ENCODE measurements around the gene DNAJB8. TPM values are rescaled to one million over a fixed set of nuclear protein-coding genes. Genes with fewer than 3 reads are reported as not detected.

The DNAJB8 gene
- total RNA-seq, 1 donor from 2014 or later: not detected

GRCh38 chr3:128470134-128470899 is 3.6 kb upstream of the DNAJB8 start:
- intact Hi-C loops (cut with micrococcal nuclease): no loop called here

DNA sequence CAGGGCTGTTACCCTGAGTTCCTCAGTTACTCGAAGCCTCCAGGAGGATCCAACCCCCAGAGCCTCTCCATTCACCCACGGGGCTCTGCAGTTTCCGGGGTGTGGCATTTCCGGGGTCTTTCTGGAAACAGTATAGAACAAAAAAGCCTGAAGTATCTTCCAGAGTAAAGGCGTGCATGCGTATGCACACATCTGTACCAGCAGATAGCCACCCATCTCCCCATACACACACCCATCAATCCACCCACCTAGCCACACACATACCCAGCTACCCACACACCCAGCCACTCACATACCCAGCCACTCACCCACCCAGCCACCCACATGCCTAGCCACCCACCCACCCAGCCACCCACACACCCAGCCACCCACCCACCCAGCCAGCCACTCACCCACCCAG is 2.9 kb upstream of the DNAJB8 start:
- intact Hi-C loops (cut with micrococcal nuclease): no loop called here

GRCh38 chr3:128468791-128469527 is 2.3 kb upstream of the DNAJB8 start:
- intact Hi-C loops (cut with micrococcal nuclease): no loop called here

GRCh38 chr3:128468285-128468790 is 1.6 kb upstream of the DNAJB8 start:
- intact Hi-C loops (cut with micrococcal nuclease): no loop called here

DNA sequence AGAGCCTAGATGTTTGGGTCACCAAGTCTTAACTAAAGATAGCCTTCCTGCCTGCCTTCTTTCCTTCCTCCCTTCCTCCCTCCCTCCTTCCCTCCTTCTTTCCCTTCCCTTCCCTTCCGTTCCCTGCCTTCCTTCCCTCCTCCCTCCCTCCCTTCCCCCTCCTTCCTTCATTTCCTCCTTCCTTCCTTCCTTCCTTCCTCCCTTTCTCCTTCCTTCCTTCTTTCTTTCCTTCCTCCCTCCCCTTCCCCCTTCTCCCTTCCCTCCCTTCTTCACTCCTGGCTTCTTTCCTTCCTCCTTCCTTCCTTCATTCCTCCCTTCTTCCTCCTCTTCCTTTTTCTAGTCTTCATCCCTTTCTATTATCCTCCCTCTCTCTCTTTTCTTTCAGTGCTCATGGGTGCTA is 2.0 kb downstream of the DNAJB8 start:
- intact Hi-C loops (cut with micrococcal nuclease): no loop called here

GRCh38 chr3:128464188-128464587 is 2.5 kb downstream of the DNAJB8 start:
- intact Hi-C loops (cut with micrococcal nuclease): no loop called here

DNA sequence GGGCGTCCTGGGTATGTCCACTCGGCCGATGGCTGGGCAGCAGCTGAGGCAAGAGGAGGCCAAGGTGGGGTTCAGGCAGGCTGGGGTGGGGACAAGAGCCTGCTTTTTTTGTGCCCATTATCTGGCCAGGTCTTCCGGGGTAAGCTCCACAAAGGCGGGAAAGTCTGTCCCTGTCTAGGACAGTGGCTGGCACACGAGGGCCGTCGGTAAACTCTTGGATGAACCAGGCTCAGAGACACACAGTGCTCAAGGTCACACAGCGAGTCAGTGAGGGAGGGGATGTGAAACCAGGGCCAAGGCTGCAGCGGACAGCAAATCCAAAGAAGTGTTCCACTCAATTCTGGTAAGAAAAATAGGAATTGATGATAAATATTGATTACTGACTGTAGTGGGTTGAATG is 2.9 kb downstream of the DNAJB8 start:
- intact Hi-C loops (cut with micrococcal nuclease): no loop called here

GRCh38 chr3:128463354-128463753 is 3.3 kb downstream of the DNAJB8 start:
- intact Hi-C loops (cut with micrococcal nuclease): no loop called here

DNA sequence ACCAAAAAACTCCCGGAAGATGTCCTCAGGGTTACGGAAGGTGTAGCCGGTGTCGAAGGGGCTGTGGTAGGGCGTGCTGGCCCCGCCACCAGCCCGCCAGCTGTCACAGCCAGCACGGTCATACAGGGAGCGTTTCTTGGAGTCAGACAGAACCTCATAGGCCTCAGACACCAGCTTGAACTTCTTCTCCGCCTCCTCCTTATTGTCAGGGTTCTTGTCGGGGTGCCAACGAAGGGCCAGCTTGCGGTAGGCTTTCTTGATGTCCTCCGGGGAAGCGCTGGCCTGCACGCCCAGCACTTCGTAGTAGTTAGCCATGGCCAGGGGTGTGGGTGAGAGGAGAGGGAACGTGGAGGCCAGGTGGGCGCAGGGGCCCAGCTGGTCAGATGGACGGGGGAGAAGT is 3.8 kb downstream of the DNAJB8 start:
- intact Hi-C loops (cut with micrococcal nuclease): no loop called here

- intact Hi-C loops (cut with micrococcal nuclease): no loop called here
These were observed 4.3 kb downstream of the DNAJB8 start for GRCh38 chr3:128462341-128462910.

- intact Hi-C loops (cut with micrococcal nuclease): no loop called here
These were observed 5.0 kb downstream of the DNAJB8 start for GRCh38 chr3:128461731-128462130.

- intact Hi-C loops (cut with micrococcal nuclease): no loop called here
These were observed 7.2 kb downstream of the DNAJB8 start for GRCh38 chr3:128459461-128459820.

DNA sequence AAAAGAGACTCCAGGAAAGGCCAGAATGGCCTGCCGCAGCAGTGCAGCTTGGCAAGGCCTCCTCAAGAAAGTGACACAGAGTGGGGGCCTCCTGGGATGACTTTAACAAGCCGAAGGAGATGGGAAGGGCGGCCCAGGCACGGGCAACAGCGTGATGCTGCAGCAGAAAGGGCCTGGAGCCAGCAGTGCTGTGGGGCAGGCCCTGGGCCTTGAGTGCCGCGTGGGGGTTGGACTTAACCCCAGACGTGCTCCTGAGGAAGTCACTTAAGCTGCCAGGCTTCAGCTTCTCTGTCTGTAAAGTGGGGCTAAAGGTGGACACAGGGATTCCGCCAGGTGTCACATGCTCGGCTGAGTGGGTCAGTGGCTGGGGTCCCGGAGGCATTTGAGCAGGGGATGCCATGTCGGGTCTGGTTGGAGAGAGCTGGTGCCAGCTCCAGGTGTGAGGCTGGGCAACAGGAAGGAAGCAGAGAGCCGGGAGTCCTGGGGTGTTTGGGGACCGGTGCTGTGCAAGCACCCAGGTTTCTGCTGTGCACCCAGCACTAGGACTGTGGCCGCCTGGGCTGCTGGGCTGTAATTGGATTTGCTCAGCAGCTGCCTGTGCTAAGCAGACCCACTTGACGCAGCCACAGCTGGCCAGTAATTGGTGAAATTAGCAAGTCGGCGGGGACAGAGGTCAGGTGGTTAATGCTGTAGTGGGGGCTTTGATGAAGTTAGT is 7.8 kb downstream of the DNAJB8 start:
- intact Hi-C loops (cut with micrococcal nuclease): no loop called here

DNA sequence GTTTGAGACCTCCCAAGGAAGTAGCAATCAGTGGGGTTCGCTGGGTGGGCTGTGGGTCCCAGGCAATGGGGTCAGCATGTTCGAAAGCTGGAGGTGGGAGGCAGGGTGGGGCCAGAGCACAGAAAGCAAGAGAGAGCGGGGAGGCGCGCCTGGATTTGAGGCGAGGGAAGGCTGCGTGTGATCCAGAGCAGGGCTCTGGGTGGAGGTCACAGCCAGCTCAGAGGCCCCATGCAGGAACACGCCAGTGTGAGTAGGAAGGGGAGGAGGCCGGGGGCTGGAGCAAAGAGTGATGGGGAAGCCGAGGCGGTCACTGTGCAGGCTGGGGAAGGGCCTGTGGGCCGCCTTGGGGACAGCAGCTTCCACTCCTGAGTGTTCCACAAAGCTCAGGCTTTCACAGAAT is 8.8 kb downstream of the DNAJB8 start:
- intact Hi-C loops (cut with micrococcal nuclease): no loop called here

DNA sequence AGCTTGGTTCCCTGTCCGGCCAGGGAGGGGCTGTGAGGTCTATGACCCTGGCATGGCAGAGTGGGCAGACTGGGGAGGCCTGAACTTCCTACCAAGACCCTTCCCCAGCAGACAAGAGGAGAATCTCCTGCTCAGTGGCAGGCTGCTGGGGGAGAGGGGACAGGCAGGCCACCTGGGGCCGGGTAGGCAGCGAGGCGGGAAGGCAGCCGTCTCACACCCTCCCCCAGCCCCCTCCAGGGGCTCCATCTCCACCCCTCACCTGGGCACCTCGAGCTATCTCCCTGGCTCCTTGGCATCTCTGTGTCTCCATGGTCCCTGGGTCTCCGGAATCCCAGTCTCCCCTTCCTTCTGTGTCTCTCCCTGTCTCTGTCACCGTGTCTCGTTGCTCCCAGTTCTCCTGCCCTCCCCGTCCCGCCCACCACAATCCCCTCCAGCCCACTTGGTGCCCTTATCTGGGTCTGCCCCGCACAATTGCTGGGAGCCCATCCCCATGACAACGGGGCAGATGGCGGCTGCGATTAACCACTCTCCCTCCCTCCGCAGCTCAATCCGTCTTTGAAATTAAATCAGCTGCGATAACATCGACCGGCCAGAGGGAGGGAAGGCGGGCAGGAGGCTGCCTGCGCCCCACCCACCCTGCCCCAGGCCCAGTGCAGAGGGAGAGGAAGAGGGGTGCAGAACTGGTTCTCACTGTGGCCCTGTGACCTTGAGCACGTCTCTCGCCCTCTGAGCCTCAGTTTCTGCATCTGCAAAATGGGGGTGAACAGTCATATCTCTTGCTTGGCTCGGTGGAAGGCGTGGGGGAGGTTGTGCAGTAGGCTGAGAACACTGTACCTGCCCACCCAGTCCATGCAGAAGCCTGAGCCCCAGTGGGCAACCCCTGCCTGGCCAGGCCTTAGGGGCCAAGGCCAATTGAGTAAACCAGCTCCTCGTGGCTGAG is 9.6 kb downstream of the DNAJB8 start:
- intact Hi-C loops (cut with micrococcal nuclease): no loop called here

DNA sequence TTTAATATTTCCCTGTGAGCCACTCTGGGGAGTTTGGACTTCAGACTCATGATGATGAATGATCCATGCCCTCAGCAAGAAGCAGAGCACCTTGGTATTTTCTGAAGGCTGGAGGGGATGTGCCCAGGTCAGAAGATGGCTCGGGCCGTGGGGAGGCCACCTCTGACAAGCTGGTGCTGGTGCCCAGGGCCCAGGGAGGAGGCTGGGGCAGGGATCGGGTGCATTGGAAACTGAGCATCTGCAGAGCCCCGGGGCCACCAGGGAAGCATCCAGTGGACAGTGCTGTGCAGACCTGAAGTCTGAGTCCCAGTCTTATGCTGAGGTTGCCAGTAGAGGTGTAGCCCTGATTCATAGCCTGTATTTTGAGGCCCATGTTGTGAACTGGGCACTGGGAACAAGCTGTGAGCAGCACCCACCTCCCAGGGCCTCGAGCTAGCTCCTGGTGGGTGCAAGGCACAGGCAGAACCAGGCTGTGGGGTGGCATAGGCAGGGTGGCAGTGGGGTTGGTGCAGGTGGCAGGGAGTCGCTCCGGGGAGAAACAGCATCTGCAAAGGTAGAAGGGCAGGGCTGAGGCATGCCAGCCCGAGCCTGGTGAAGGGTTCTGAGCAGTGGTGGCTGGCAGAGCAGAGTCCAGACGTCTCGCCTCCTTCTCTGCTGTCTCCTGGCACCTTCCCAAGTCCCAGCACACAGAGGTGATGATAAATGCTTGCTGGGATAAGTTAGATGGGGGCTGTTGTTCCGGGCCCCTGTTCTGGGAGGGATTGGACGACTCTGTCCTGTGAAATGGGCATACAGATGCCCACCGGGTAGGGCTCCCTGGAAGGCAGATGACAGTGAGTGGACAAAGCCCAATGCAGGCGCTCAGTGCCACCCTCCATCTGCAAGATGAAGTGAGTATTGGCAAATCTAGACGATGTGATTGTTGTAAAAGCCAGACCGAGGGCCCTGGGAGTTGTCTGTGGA is 10.6 kb downstream of the DNAJB8 start:
- intact Hi-C loops (cut with micrococcal nuclease): no loop called here

DNA sequence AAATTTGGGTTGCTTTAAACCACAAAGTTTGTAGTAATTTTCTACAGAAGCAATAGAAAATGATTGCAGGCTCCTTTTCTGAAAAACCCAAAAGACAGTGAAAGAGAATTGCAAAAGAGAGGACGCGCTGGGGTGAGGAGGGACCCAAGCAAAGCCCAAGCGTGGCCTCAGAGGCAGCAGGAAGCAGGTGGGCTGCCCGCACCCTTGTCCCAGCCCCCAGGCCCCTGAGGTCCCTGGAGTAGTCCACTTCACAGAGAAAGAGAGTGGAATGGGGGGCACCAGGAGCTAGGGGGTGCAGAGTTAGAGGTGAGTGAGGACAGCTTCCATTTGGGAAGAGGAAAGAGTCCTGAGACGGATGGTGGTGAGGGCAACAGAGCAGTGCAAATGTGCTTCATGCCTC is 11.6 kb downstream of the DNAJB8 start:
- intact Hi-C loops (cut with micrococcal nuclease): no loop called here

DNA sequence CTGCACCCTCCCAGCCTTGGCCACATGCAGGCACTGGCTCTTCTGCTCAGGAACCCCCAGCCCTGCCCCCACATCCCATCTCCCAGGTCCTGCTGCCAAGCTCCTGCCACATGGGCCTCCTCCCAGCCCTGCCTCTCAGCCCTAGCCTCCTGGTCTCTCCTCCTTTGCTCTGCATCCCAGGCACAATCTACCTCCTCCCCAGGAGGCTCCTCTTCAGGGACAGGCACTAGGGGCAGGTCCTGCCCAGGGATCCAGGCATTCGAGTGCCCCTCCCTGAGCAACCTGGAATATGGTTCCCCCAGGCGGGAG is 12.4 kb downstream of the DNAJB8 start:
- intact Hi-C loops (cut with micrococcal nuclease): no loop called here

- intact Hi-C loops (cut with micrococcal nuclease): no loop called here
These were observed 13.0 kb downstream of the DNAJB8 start for GRCh38 chr3:128453501-128454309.
